ENCODE results near the gene UBQLN1.

Gene UBQLN1

DNA sequence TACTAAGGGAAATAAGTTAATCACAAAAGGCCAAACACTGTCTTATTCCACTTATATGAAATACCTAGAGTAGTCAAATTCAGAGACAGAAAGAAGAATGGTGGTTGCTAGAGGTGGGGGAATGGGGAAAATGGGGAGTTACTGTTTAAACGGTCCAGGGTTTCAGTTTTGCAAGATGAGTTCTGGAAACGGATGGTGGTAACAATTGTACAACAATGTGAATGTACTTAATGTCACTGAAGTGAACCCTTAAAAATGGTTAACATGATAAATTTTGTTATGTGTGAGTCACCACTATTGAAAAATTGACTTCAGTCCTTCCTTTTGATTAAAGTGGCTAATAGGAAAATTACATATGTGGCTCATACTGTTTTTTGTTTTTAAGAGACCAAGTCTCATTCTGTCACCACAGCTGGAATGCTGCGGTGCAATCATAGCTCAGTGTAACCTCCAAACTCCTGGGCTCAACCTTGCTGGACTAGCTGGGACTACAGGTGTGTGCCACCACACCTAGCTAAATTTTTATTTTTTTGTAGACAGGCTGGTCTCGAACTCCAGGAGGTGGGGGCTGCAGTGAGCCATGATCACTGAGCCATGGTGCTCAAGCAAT, 8.7 kb downstream of the UBQLN1 start:
- no peak overlapping the region for H3K4me3 ChIP-seq (ENCODE audit: insufficient read depth, low read depth, low read length, poor library complexity, severe bottlenecking)
- no peaks in the 10 kb centered on the region for H3K9me3 ChIP-seq (ENCODE audit: control insufficient read depth, low read length)
- H3K4me1 ChIP-seq (ENCODE audit: control insufficient read depth, insufficient read depth, low read length, poor library complexity, severe bottlenecking) = peaks cover 12% of the 10 kb centered on the region
- no peak for DNase-seq
- H3K27me3 ChIP-seq (replicated peaks; ENCODE audit: control insufficient read depth, insufficient read depth, low read length, poor library complexity, severe bottlenecking) = no peaks in the 10 kb centered on the region
- no peaks in the 10 kb centered on the region for H3K36me3 ChIP-seq (ENCODE audit: control insufficient read depth, insufficient read depth, low read length)
- no peak overlapping the region for H3K27ac ChIP-seq (ENCODE audit: insufficient read depth, low read length, poor library complexity, severe bottlenecking)

DNA sequence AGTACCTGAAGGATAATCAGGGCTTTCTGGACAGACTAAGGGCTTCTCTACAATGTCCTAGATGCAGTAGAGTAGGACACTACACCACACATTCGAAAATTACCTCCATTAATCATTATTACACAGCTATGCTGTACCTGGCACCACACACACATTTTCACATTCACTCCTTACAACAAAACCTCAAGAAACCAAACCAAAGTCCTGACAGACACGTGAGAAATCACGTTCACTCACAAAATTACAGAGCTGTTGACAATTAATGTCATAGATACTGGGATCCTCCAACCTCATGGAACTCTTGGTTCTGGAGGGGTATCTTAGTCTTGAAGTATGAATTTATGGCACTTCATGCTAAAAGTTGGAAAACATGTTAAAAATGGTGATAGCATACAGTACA, 16.3 kb downstream of the UBQLN1 start:
- DNase-seq = no peak
- no peaks in the 10 kb centered on the region for H3K9me3 ChIP-seq (ENCODE audit: control insufficient read depth, low read length)
- no peak overlapping the region for H3K27ac ChIP-seq (ENCODE audit: insufficient read depth, low read length, poor library complexity, severe bottlenecking)
- H3K36me3 ChIP-seq (ENCODE audit: control insufficient read depth, insufficient read depth, low read length) = no peaks in the 10 kb centered on the region
- no peak overlapping the region for H3K4me3 ChIP-seq (ENCODE audit: insufficient read depth, low read depth, low read length, poor library complexity, severe bottlenecking)
- H3K4me1 ChIP-seq (ENCODE audit: control insufficient read depth, insufficient read depth, low read length, poor library complexity, severe bottlenecking) = no peaks in the 10 kb centered on the region
- H3K27me3 ChIP-seq (replicated peaks; ENCODE audit: control insufficient read depth, insufficient read depth, low read length, poor library complexity, severe bottlenecking) = no peaks in the 10 kb centered on the region

DNA sequence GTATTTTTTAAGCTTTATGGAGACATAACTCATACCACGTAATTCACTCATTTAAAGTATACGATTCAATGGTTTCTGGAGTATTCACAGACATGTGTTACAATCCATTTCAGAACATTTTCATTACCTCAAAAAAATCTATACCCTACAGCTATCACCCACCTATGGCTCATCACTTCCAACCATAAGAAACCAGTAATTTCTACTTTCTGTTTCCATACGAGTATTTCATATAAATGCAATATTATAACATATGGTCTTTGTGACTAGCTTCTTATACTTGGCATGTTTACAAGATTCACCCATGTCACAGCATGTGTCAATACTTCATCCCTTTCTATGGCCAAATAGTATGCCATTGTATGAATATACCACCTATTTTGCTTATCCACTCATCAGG, 18.8 kb downstream of the UBQLN1 start:
- no peak for DNase-seq
- Histone ChIP-seq H3K27ac (ENCODE audit: insufficient read depth, low read length, poor library complexity, severe bottlenecking) (no peak overlapping the region), H3K4me3 (ENCODE audit: insufficient read depth, low read depth, low read length, poor library complexity, severe bottlenecking) (no peak overlapping the region), H3K36me3 (ENCODE audit: control insufficient read depth, insufficient read depth, low read length) (no peaks in the 10 kb centered on the region), H3K9me3 (ENCODE audit: control insufficient read depth, low read length) (no peaks in the 10 kb centered on the region), H3K27me3 (replicated peaks; ENCODE audit: control insufficient read depth, insufficient read depth, low read length, poor library complexity, severe bottlenecking) (no peaks in the 10 kb centered on the region), H3K4me1 (ENCODE audit: control insufficient read depth, insufficient read depth, low read length, poor library complexity, severe bottlenecking) (no peaks in the 10 kb centered on the region)

DNA sequence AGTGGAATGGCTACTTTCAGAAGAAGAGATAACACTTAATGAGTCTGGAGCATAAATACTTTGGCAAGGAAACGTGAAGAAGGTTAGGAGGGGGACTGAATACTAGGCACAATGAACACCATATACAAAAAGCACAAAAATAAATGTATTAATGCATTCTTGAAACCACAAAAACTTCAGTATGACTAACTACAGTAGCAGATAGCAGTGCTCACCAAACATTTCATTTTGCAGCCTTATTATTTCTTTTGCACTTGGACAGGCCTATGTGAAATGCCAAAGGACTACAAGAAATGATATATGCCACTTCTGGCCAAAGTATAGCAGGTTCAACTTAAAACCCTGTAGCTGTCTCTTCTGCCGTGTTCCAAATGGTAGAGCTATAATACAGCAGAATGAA, 26.3 kb downstream of the UBQLN1 start:
- H3K36me3 ChIP-seq (ENCODE audit: control insufficient read depth, insufficient read depth, low read length) = peaks cover 43% of the 10 kb centered on the region
- H3K27me3 ChIP-seq (replicated peaks; ENCODE audit: control insufficient read depth, insufficient read depth, low read length, poor library complexity, severe bottlenecking) = no peaks in the 10 kb centered on the region
- H3K9me3 ChIP-seq (ENCODE audit: control insufficient read depth, low read length) = no peaks in the 10 kb centered on the region
- no peak overlapping the region for H3K4me3 ChIP-seq (ENCODE audit: insufficient read depth, low read depth, low read length, poor library complexity, severe bottlenecking)
- H3K4me1 ChIP-seq (ENCODE audit: control insufficient read depth, insufficient read depth, low read length, poor library complexity, severe bottlenecking) = no peaks in the 10 kb centered on the region
- no peak overlapping the region for H3K27ac ChIP-seq (ENCODE audit: insufficient read depth, low read length, poor library complexity, severe bottlenecking)
- DNase-seq = no peak

DNA sequence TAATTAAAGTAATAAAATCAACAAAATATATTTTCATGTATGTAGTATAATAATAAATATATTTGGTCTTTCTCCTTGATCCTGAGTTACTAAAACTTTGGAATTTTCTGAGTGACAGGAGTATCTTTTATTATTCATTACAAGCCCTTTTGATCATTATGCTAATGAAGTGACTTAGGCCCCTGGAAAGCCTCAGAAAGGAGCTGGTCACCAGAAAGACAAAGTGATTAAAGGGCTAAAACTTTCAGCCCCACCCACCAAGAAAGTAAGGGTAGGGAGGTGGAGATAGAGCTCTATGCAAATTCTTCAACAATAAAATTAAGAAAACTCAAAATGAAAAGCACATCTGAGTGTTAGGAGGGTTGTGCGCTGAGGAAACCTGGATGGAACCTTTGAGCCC, 27.5 kb downstream of the UBQLN1 start:
- no peak for DNase-seq
- H3K4me3 ChIP-seq (ENCODE audit: insufficient read depth, low read depth, low read length, poor library complexity, severe bottlenecking) = no peak overlapping the region
- H3K27me3 ChIP-seq (replicated peaks; ENCODE audit: control insufficient read depth, insufficient read depth, low read length, poor library complexity, severe bottlenecking) = no peaks in the 10 kb centered on the region
- H3K4me1 ChIP-seq (ENCODE audit: control insufficient read depth, insufficient read depth, low read length, poor library complexity, severe bottlenecking) = no peaks in the 10 kb centered on the region
- H3K27ac ChIP-seq (ENCODE audit: insufficient read depth, low read length, poor library complexity, severe bottlenecking) = no peak overlapping the region
- peaks cover 52% of the 10 kb centered on the region for H3K36me3 ChIP-seq (ENCODE audit: control insufficient read depth, insufficient read depth, low read length)
- H3K9me3 ChIP-seq (ENCODE audit: control insufficient read depth, low read length) = no peaks in the 10 kb centered on the region

DNA sequence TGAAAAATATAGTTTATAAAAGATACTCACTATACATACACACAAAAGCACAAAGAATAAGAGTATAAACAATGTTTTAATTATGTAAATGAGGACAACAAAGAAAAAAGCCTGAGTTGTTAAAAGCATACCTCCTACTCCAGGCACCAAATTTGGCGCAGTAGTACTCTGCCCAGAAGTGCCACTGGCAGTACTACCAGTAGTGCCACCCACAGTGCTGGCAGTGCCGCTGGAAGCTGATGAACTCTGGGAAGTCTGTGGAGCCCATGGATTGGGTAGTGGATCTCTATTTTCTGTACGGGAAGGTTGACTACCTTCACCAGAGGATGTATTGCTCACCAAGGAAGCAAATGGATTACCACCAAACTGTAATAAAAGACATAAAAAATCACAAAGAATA, 30.2 kb downstream of the UBQLN1 start:
- H3K4me3 ChIP-seq (ENCODE audit: insufficient read depth, low read depth, low read length, poor library complexity, severe bottlenecking) = no peak overlapping the region
- H3K9me3 ChIP-seq (ENCODE audit: control insufficient read depth, low read length) = no peaks in the 10 kb centered on the region
- no peaks in the 10 kb centered on the region for H3K4me1 ChIP-seq (ENCODE audit: control insufficient read depth, insufficient read depth, low read length, poor library complexity, severe bottlenecking)
- H3K27me3 ChIP-seq (replicated peaks; ENCODE audit: control insufficient read depth, insufficient read depth, low read length, poor library complexity, severe bottlenecking) = no peaks in the 10 kb centered on the region
- H3K36me3 ChIP-seq (ENCODE audit: control insufficient read depth, insufficient read depth, low read length) = peaks cover 53% of the 10 kb centered on the region
- H3K27ac ChIP-seq (ENCODE audit: insufficient read depth, low read length, poor library complexity, severe bottlenecking) = no peak overlapping the region
- DNase-seq = no peak

DNA sequence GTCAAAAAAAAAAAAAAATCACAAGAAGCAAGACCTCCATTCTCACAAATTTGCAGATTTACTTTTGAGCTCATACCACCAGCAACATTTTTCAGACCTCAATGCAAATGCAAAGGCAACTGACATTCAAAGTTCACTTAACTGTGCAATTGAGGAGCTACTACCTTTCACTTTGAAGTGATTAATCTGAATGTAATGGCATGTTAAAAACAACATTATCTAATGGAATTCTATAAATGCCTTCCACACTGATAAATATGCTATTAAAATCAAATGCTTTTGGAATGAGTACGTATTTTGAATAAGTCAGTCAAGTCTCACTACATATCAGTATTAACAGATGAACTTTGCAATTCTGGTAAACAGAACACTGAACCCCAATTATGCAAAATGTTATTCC, 32.3 kb downstream of the UBQLN1 start:
- DNase-seq = no peak
- peaks cover 57% of the 10 kb centered on the region for H3K36me3 ChIP-seq (ENCODE audit: control insufficient read depth, insufficient read depth, low read length)

DNA sequence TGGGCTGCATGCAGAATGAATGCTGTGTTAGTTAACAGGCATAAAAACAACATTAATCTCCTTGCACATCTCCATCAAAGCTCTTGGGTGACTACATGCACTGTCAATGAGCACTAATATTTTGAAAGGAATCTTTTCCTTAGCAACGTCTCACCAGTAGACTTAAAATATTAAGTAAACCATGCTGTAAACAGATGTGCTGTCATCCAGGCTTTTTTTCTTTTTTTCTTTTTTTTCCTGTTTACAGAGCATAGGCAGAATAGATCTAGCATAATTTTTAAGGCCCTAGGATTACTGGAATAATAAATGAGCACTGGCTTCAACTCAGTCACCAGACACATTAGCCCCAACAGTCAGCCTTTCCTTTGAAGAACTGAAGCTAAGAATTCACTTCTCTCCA, 36.3 kb downstream of the UBQLN1 start:
- Histone ChIP-seq H3K9me3 (ENCODE audit: control insufficient read depth, low read length) (no peaks in the 10 kb centered on the region), H3K4me1 (ENCODE audit: control insufficient read depth, insufficient read depth, low read length, poor library complexity, severe bottlenecking) (no peaks in the 10 kb centered on the region), H3K27ac (ENCODE audit: insufficient read depth, low read length, poor library complexity, severe bottlenecking) (no peak overlapping the region), H3K4me3 (ENCODE audit: insufficient read depth, low read depth, low read length, poor library complexity, severe bottlenecking) (no peak overlapping the region), H3K27me3 (replicated peaks; ENCODE audit: control insufficient read depth, insufficient read depth, low read length, poor library complexity, severe bottlenecking) (no peaks in the 10 kb centered on the region), H3K36me3 (ENCODE audit: control insufficient read depth, insufficient read depth, low read length) (peaks cover 48% of the 10 kb centered on the region)
- DNase-seq = no peak

More for the DNA sequence above, 32.3 kb downstream of the UBQLN1 start:
- Histone ChIP-seq H3K27ac (ENCODE audit: insufficient read depth, low read length, poor library complexity, severe bottlenecking) (no peak overlapping the region), H3K4me1 (ENCODE audit: control insufficient read depth, insufficient read depth, low read length, poor library complexity, severe bottlenecking) (no peaks in the 10 kb centered on the region), H3K9me3 (ENCODE audit: control insufficient read depth, low read length) (no peaks in the 10 kb centered on the region), H3K4me3 (ENCODE audit: insufficient read depth, low read depth, low read length, poor library complexity, severe bottlenecking) (no peak overlapping the region), H3K27me3 (replicated peaks; ENCODE audit: control insufficient read depth, insufficient read depth, low read length, poor library complexity, severe bottlenecking) (no peaks in the 10 kb centered on the region)

DNA sequence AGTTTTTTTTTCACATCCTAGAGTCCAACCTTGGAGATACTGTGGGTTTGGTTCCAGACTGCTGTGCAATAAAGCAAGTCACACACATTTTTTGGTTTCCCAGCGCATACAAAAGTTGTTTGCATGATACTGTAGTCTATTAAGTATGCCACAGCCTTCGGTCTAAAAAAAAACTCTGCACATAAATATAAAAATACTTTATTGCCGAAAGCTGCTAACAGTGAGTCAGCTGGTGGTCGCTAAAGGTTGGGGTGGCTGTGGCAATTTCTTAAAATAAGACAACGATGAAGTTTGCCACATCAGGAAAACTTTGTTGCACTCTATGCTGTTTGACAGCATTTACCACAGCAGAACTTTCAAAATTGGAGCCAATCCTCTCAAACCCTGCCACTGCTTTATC, 37.4 kb downstream of the UBQLN1 start:
- H3K4me1 ChIP-seq (ENCODE audit: control insufficient read depth, insufficient read depth, low read length, poor library complexity, severe bottlenecking) = no peaks in the 10 kb centered on the region
- no peak overlapping the region for H3K27ac ChIP-seq (ENCODE audit: insufficient read depth, low read length, poor library complexity, severe bottlenecking)
- no peaks in the 10 kb centered on the region for H3K27me3 ChIP-seq (replicated peaks; ENCODE audit: control insufficient read depth, insufficient read depth, low read length, poor library complexity, severe bottlenecking)
- peaks cover 46% of the 10 kb centered on the region for H3K36me3 ChIP-seq (ENCODE audit: control insufficient read depth, insufficient read depth, low read length)
- no peak overlapping the region for H3K4me3 ChIP-seq (ENCODE audit: insufficient read depth, low read depth, low read length, poor library complexity, severe bottlenecking)
- H3K9me3 ChIP-seq (ENCODE audit: control insufficient read depth, low read length) = no peaks in the 10 kb centered on the region
- no peak for DNase-seq

DNA sequence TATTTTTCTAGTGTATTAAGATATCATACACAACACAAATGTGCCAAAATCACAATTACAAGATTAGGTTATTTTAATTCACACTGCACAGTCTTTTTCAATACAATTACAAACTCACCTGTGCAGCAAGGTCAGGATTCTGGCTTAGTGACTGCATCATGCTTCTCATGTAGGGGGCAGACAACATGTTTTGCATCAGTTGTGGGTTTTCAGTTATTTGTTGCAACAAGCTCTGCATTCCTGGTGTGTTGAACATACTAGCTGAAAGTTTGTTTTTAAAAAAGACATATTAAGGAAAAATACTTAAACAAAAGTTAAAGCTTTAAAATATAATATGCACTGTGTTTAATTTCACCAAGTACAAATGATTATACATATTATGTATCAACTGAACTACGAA, 38.7 kb downstream of the UBQLN1 start:
- Histone ChIP-seq H3K9me3 (ENCODE audit: control insufficient read depth, low read length) (no peaks in the 10 kb centered on the region), H3K36me3 (ENCODE audit: control insufficient read depth, insufficient read depth, low read length) (peaks cover 47% of the 10 kb centered on the region), H3K4me3 (ENCODE audit: insufficient read depth, low read depth, low read length, poor library complexity, severe bottlenecking) (no peak overlapping the region), H3K27me3 (replicated peaks; ENCODE audit: control insufficient read depth, insufficient read depth, low read length, poor library complexity, severe bottlenecking) (no peaks in the 10 kb centered on the region), H3K4me1 (ENCODE audit: control insufficient read depth, insufficient read depth, low read length, poor library complexity, severe bottlenecking) (no peaks in the 10 kb centered on the region), H3K27ac (ENCODE audit: insufficient read depth, low read length, poor library complexity, severe bottlenecking) (no peak overlapping the region)
- DNase-seq = no peak
